ENCODE data around the gene RXFP2. TPM values are rescaled to one million over a fixed set of nuclear protein-coding genes. Genes with fewer than 3 reads are reported as not detected.

Gene RXFP2
- total RNA-seq, 1 donor from 2014 or later, result not detected

- Mint-ChIP-seq H3K27ac (no peak overlapping the region), H3K4me1 (ENCODE audit: low read depth) (peaks cover 13% of the 10 kb centered on the region), H3K9me3 (no peaks in the 10 kb centered on the region), H3K4me3 (ENCODE audit: low read depth) (no peak overlapping the region), H3K27me3 (ENCODE audit: low read depth) (peaks cover 60% of the 10 kb centered on the region), H3K36me3 (ENCODE audit: low read depth) (no peaks in the 10 kb centered on the region)
- intact Hi-C loops (cut with micrococcal nuclease), result no loop called here
- DNase-seq (ENCODE audit: low spot score), result no peak
Observed at GRCh38 chr13:31849206-31849605, 109.9 kb downstream of the RXFP2 start.

GRCh38 chr13:31850041-31850555 is 110.8 kb downstream of the RXFP2 start:
- no peaks in the 10 kb centered on the region for H3K36me3 Mint-ChIP-seq (ENCODE audit: low read depth)
- H3K27me3 Mint-ChIP-seq (ENCODE audit: low read depth), result peaks cover 54% of the 10 kb centered on the region
- H3K9me3 Mint-ChIP-seq, result no peaks in the 10 kb centered on the region
- DNase-seq (ENCODE audit: low spot score), result no peak
- H3K27ac Mint-ChIP-seq, result no peak overlapping the region
- peaks cover 8% of the 10 kb centered on the region for H3K4me1 Mint-ChIP-seq (ENCODE audit: low read depth)
- no peak overlapping the region for H3K4me3 Mint-ChIP-seq (ENCODE audit: low read depth)
- intact Hi-C loops (cut with micrococcal nuclease), result no loop called here

GRCh38 chr13:31851216-31851615 is 111.9 kb downstream of the RXFP2 start:
- peaks cover 4% of the 10 kb centered on the region for H3K4me1 Mint-ChIP-seq (ENCODE audit: low read depth)
- intact Hi-C loops (cut with micrococcal nuclease), result no loop called here
- DNase-seq (ENCODE audit: low spot score), result no peak
- H3K9me3 Mint-ChIP-seq, result no peaks in the 10 kb centered on the region
- H3K27ac Mint-ChIP-seq, result no peak overlapping the region
- no peak overlapping the region for H3K4me3 Mint-ChIP-seq (ENCODE audit: low read depth)
- no peaks in the 10 kb centered on the region for H3K36me3 Mint-ChIP-seq (ENCODE audit: low read depth)
- H3K27me3 Mint-ChIP-seq (ENCODE audit: low read depth), result peaks cover 48% of the 10 kb centered on the region

Data from activated T-helper 2 cell treated with anti-CD3 and anti-CD28 coated beads, Interferon-gamma antibody, Interleukin-2, Interleukin-4, amounts not matched to agents 10 μg/mL and 5 μg/mL and 100 μg/mL, durations not matched to agents 14 hours and 24 hours and 36 hours (primary cell).